NCI-H2196 treated with DMSO at 0.1 percent for 48 hours (cell line): ENCODE data around the gene ARHGAP23.

Experiments used
- DNase-seq: peaks from one replicate; lab custom pipeline; 2025; ENCODE audit not compliant: unreplicated experiment; lab: John Stamatoyannopoulos, UW

The ARHGAP23 gene, protein sequence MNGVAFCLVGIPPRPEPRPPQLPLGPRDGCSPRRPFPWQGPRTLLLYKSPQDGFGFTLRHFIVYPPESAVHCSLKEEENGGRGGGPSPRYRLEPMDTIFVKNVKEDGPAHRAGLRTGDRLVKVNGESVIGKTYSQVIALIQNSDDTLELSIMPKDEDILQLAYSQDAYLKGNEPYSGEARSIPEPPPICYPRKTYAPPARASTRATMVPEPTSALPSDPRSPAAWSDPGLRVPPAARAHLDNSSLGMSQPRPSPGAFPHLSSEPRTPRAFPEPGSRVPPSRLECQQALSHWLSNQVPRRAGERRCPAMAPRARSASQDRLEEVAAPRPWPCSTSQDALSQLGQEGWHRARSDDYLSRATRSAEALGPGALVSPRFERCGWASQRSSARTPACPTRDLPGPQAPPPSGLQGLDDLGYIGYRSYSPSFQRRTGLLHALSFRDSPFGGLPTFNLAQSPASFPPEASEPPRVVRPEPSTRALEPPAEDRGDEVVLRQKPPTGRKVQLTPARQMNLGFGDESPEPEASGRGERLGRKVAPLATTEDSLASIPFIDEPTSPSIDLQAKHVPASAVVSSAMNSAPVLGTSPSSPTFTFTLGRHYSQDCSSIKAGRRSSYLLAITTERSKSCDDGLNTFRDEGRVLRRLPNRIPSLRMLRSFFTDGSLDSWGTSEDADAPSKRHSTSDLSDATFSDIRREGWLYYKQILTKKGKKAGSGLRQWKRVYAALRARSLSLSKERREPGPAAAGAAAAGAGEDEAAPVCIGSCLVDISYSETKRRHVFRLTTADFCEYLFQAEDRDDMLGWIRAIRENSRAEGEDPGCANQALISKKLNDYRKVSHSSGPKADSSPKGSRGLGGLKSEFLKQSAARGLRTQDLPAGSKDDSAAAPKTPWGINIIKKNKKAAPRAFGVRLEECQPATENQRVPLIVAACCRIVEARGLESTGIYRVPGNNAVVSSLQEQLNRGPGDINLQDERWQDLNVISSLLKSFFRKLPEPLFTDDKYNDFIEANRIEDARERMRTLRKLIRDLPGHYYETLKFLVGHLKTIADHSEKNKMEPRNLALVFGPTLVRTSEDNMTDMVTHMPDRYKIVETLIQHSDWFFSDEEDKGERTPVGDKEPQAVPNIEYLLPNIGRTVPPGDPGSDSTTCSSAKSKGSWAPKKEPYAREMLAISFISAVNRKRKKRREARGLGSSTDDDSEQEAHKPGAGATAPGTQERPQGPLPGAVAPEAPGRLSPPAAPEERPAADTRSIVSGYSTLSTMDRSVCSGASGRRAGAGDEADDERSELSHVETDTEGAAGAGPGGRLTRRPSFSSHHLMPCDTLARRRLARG (N-terminal part only)

GRCh38 chr17:38428112-38428642, at the start of gene ARHGAP23:
TSS of gene ARHGAP23 (plus strand) at chr17:38428464. CDS start at chr17:38428486, 22 bp downstream.
- no peak for DNase-seq

- DNase-seq, result no peak
Measured at GRCh38 chr17:38379448-38379847, 48.8 kb upstream of the ARHGAP23 start.

DNA sequence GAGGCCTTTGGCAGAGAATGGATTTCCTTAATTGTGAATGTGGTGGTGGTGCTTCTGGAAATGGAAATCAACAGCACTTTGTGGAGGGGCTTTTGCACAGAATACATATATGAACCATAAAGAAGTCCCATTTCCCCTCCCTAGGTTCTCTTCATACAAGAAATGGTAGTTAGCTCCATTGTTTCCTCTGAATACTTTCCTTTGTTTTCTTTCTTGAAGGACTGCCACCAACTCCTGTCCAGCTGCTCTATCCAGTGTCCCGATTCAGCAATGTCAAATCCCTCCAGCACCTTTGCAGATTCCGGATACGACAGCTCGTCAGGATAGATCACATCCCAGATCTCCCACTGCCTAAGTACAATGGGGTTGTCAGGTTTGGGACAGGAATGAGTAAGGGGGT, 33.2 kb upstream of the ARHGAP23 start:
- DNase-seq, result no peak

GRCh38 chr17:38397227-38397626, 31.0 kb upstream of the ARHGAP23 start:
- DNase-seq, result no peak

GRCh38 chr17:38400286-38400685, 28.0 kb upstream of the ARHGAP23 start:
- DNase-seq, result no peak

DNA sequence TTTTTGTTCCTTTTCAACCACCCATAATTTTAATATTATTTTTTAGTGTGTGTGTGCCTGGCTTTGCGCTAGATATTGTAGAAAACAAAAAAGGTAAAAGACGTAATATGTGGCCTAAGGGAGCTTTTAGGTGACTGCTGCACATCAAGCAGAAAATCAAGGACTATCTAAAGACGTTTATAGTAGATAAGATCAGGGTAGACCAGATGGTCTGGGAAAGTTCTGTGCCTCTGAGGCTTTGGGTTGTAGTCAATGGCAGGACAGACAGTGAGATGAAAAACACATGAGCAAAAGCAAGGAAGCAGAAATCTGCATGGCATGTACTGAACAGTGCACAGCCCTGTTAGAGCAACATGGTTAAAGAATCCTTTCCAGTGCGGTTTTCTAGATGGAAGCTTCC, 26.8 kb upstream of the ARHGAP23 start:
- DNase-seq, result no peak

GRCh38 chr17:38402897-38403296, 25.4 kb upstream of the ARHGAP23 start:
- no peak for DNase-seq

- no peak for DNase-seq
Measured at GRCh38 chr17:38403491-38403890, 24.8 kb upstream of the ARHGAP23 start.

DNA sequence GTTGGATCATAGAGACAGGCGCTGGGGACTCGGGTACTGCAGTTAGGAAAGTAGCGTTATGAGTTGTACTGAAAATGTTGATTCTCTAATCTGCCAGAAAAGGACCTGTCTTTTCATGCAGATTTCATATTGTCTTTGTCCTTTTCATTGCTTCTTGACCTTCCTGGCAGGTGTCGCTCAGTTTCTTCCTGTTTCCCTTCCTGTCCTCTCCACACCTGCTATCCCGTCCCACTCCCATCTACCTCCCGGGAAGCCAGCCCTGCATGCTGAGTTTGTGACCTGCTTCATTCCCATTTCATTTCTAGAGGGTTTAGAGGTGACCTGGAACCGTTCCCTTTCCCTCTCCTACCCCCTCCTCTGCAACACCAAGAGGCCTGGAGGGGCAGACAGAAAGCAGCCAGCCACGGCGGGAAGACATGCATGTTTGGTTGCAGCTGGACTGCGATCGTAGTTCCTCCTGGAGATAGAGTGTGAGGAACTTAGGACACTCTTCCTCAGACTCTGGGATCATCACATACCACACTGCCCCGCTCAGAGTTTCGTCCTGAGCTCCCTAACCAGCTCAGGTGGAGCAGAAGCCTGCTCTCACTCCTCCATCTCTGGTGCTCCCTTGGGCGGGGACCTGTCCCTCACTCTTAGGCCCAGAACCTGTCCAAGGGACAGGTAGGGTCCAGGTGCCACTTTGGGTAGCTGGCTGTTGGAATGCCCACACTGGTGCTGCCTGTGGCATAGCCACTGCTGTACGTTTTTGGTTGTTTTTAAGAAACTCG, 23.9 kb upstream of the ARHGAP23 start:
- no peak for DNase-seq

GRCh38 chr17:38405654-38406053, 22.6 kb upstream of the ARHGAP23 start:
- no peak for DNase-seq

DNA sequence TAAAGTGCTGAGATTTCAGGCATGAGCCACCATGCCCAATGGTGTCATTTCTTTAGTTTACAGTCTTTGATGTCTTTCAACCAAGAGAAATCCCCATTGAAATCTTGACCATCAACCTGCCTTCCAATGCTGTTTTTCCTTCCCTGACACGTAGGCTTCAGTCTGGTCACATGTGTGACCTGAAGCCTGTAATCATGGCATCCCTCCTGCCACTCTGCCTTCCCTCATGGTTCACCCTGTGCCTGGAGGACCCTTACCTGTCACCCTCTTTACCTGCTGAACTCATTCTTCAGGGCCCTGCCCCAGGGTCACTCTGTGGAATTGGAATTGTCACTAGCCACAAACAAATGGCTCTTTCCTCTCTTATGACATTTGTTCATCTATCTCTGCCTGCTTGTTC, 18.1 kb upstream of the ARHGAP23 start:
- no peak for DNase-seq

- DNase-seq, result peak; percentile 60
Measured at GRCh38 chr17:38415250-38416194, 12.7 kb upstream of the ARHGAP23 start.

- DNase-seq, result no peak
Measured at GRCh38 chr17:38416840-38417209, 11.4 kb upstream of the ARHGAP23 start.

DNA sequence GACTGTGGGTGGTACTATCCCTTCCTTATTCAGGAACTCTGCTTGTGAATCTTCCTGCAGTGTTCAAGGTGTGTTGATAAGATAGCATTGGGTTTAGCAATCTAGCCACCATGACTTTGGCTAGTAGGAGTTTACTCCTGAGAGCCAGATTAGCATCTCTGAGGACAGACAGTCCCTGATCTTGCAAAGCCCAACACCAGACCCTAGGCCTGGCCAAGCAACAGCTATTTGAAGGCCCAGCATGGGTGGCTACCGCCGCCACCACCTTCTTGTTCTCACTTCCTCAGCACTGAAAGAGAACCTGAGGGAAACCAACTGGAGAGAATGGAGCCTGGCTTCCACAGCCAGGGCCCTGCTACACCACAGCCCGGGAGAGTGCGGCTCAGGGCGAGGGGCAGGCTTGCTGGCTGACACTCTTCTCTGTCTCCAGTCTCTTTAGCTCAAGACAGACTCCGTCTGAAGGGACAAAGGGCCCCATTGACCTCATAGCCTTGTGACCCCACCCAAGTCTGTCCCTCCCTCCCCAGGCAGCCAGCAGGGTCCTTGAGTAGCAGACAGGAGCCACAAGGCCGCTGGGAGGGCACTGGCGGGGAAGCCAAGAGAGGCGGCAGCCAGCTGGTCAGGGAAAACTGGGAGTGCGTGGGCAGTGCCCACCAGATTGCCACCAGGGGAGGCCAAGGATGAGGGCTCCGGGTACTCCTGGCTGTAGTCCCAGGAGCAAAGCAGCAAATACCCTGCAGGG, 10.9 kb upstream of the ARHGAP23 start:
- DNase-seq, result no peak

DNA sequence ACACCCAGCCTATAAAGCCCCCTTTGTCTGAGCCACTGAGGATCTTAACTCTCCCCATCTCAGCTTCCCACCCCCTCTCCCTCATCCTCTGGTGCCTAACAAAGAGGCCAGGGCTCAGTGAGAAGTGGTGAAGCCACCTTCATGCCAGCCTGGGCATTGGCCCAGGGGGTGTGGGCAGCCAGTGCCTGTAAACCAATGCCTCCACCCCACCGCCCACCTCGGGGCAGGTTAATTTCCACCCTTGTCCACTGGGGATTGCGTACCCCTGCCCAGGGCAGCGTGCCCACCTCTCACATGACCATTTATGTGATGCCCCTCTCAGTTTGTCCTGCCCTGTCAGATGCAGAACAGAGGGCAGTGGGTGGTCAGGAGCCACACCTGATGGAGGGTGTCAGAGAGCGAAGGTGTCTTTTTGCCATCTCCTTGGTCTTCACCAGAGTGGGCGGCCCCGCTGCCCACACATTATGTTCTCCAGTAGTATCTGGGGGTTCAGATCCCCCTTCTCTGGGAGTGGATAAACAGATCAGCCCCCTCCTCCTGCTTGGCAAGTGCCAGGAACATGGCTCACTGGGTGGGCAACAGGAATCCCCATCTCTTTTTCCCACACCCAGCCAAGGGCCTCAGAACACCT, 10.1 kb upstream of the ARHGAP23 start:
- DNase-seq, result no peak

DNA sequence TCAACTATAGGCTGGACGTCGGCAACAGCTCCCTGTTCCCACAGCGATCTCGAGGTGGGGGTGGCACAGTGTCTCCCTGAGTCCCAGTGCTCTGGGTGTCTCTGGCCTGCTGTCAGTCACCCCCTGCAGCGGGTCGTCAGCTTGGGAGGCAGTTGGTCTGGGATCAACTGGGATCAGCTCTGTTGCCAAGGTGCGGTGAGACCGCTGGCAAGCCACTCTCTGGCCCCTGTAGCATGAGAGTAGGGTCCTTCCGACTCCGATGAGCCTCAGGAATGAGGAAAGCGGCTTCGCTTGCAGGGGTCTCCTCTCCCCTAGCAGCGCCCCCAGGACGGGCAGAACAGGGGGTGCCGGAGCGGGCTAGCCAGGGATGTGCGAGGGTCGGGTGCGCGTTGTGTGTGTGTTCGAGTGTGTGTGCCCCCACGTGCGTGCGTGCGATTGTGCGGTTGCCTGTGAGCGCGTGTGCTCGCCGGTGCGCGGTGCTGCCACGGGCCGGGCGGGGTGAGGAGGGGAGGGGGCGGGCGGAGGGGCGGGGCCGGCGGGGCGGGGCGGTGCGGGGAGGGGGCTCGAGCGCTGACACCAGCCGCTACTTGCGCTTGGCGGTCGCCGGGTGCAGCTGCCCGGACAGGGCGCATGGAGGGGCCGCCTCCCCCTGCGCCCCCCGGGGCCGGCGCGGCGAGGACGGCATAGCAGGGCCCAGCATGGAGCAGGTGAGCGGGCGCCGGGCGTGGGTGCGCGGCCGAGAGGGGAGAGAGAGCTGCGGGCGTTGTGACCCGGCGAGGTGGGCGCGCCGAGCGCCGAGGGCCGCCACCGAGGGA, 9.4 kb upstream of the ARHGAP23 start:
- DNase-seq, result no peak

DNA sequence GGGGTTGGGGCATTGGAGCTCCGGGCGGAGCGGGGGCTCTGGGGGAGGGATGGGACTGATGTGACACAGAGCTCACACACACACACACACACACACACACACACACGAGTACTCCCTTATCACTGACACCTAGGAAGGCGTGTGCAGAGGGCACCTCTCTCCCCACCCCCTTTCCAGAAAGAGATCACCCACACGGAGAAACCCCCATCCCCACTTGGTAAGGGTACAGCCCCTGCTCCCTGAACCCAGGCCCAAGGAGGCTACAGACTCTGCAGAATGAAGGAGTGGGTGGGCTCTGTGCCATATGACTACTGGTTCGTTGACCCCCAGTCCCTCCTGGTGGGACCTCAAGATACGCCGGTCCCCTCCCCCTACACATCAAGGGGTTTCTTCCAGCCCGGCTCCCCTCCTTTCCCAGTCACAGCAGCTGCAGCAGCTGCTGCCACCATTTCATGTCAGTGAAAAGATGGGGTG, 8.7 kb upstream of the ARHGAP23 start:
- DNase-seq, result no peak
